ENCODE measurements around the gene GRIN1. TPM values are rescaled to one million over a fixed set of nuclear protein-coding genes. Genes with fewer than 3 reads are reported as not detected.
"Not testable (repeated sequence)": the region's sequence is repeated elsewhere in the genome, so short reads cannot be mapped to it uniquely, and the experiment has no call there.

GRIN1 gene
- total and polyA plus RNA-seq, 2 donors (not counting 1 experiment from before 2014, with no cell fraction given), result 0.04 TPM; not detected in 1

DNA sequence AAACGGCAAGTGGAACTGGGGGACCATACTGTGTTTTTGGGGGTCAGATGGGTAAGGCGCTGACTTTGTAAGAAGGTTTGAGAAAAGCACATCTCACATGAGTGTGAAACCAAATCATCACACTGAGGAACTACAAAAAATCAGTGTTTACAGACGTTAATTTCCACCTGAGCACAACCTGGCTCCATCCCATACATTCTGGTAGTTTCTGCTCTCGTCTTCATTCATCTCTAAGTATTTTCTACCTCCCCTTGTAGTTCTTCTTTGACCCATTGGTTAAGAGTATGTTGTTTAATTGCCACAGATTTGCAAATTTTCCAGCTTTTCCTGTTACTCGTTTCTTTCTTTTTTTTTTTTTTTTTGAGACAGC is 15.5 kb upstream of the GRIN1 start:
- TF ChIP-seq EZH2 (IDR thresholded peaks at IDR 0.05; ENCODE audit: borderline replicate concordance, insufficient read depth, low read depth, low read length, poor library complexity, severe bottlenecking), result no peak
- WGBS (ENCODE audit: insufficient coverage), result no CpG with 5 or more reads among the region's 5 CpGs
- H3K4me3 Mint-ChIP-seq, result peak overlapping the region; percentile 72

DNA sequence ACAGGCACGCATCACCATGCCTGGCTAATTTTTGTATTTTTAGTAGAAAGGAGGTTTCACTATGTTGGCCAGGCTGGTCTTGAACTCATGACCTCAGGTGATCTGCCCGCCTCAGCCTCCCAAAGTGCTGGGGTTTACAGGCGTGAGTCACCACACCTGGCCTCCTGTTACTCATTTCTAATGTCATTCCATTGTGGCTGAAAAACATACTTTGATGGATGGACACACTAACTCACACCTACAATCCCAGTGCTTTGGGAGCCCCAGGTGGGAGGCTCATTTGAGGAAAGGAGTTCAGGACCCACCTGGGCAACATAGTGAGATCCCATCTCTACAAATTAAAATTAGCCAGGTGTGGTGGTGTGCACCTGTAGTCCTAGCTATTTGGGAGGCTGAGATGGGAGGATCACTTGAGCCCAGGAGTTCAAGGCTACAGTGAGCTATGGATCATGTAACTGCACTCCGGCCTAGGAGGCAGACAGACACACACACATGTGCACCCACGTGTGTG is 14.9 kb upstream of the GRIN1 start:
- peaks cover 58 to 66% of the 10 kb centered on the region in 2 donors for H3K4me1 ChIP-seq (ENCODE audit: control insufficient read depth in 2 of 2, insufficient read depth in 2 of 2, low read length in 2 of 2)
- 71% methylated on average over 3 of the region's 5 CpGs for WGBS (ENCODE audit: insufficient coverage)
- H3K27ac ChIP-seq (ENCODE audit: low read length in 2 of 2), result peak overlapping the region in 1 of 2 donors; percentile 84
- H3K9me3 Mint-ChIP-seq (ENCODE audit: insufficient read depth); H2AFZ ChIP-seq (ENCODE audit: insufficient read depth, low read depth, low read length, poor library complexity, severe bottlenecking); H3K4me3 ChIP-seq (ENCODE audit: control extremely low read depth in 1 of 5, extremely low read depth in 1 of 5, insufficient read depth in 1 of 5, low read depth in 2 of 5, low read length in 4 of 5); POLR2A ChIA-PET; H3K9ac ChIP-seq (ENCODE audit: low read length); DNase-seq; H3K27me3 ChIP-seq (replicated peaks in 1 of 4; ENCODE audit: control extremely low read depth in 1 of 4, control insufficient read depth in 3 of 4, insufficient read depth in 4 of 4, low read length in 3 of 4); H3K36me3 ChIP-seq (replicated peaks in 1 of 2; ENCODE audit: control extremely low read depth in 1 of 2, control insufficient read depth in 1 of 2, extremely low read depth in 1 of 2, insufficient read depth in 2 of 2, low read length in 1 of 2); ATAC-seq (ENCODE audit: low read depth); H3K9me3 ChIP-seq (ENCODE audit: control extremely low read depth in 1 of 3, control insufficient read depth in 2 of 3, insufficient read depth in 1 of 3, low read length in 2 of 3); H4K20me1 ChIP-seq (ENCODE audit: control insufficient read depth, insufficient read depth, low read length, poor library complexity, severe bottlenecking); H3K27me3 Mint-ChIP-seq; H3K27ac Mint-ChIP-seq; H3K4me3 Mint-ChIP-seq: not testable (repeated sequence)
- H3K79me2 ChIP-seq (ENCODE audit: control insufficient read depth, insufficient read depth, low read length), result peaks cover 28% of the 10 kb centered on the region
- peak overlapping the region; percentile 47 for H3K4me2 ChIP-seq (replicated peaks; ENCODE audit: low read depth, low read length, poor library complexity, severe bottlenecking)
- peaks cover 55% of the 10 kb centered on the region for H3K4me1 Mint-ChIP-seq
- CTCF ChIA-PET, result interaction anchor here (1.1 to 1.6 kb wide), 3 partner anchors 113 to 125 kb away, joined by 3 to 6 read pairs (median 3); no protein-coding TSS in a partner anchor
- intact Hi-C loops (cut with micrococcal nuclease), result loop anchor here (5.0 kb wide), 1 partner anchor 33 kb away; no protein-coding TSS in a partner anchor

More for the DNA sequence above, 15.5 kb upstream of the GRIN1 start:
- Histone ChIP-seq H3K27ac (ENCODE audit: low read length in 2 of 2) (peak overlapping the region in 1 of 2 donors; percentile 84), H3K4me2 (replicated peaks; ENCODE audit: low read depth, low read length, poor library complexity, severe bottlenecking) (peak overlapping the region; percentile 47), H3K27me3 (replicated peaks in 1 of 4; ENCODE audit: control extremely low read depth in 1 of 4, control insufficient read depth in 3 of 4, insufficient read depth in 4 of 4, low read length in 3 of 4) (no peaks in the 10 kb centered on the region), H2AFZ (ENCODE audit: insufficient read depth, low read depth, low read length, poor library complexity, severe bottlenecking) (no peak overlapping the region), H3K36me3 (replicated peaks in 1 of 2; ENCODE audit: control extremely low read depth in 1 of 2, control insufficient read depth in 1 of 2, extremely low read depth in 1 of 2, insufficient read depth in 2 of 2, low read length in 1 of 2) (no peaks in the 10 kb centered on the region), H3K9me3 (ENCODE audit: control extremely low read depth in 1 of 3, control insufficient read depth in 2 of 3, insufficient read depth in 1 of 3, low read length in 2 of 3) (no peaks in the 10 kb centered on the region), H3K4me1 (ENCODE audit: control insufficient read depth in 2 of 2, insufficient read depth in 2 of 2, low read length in 2 of 2) (peaks cover 53 to 64% of the 10 kb centered on the region in 2 donors), H3K9ac (ENCODE audit: low read length) (no peak overlapping the region), H3K4me3 (ENCODE audit: control extremely low read depth in 1 of 5, extremely low read depth in 1 of 5, insufficient read depth in 1 of 5, low read depth in 2 of 5, low read length in 4 of 5) (peak overlapping the region in 1 of 5 experiments; percentile 1), H4K20me1 (ENCODE audit: control insufficient read depth, insufficient read depth, low read length, poor library complexity, severe bottlenecking) (no peaks in the 10 kb centered on the region), H3K79me2 (ENCODE audit: control insufficient read depth, insufficient read depth, low read length) (peaks cover 28% of the 10 kb centered on the region)
- no peaks in the 10 kb centered on the region for H3K9me3 Mint-ChIP-seq (ENCODE audit: insufficient read depth)
- DNase-seq (no peak), ATAC-seq (ENCODE audit: low read depth) (no peak)
- H3K27ac Mint-ChIP-seq, result peak overlapping the region; percentile 89
- H3K27me3 Mint-ChIP-seq, result no peaks in the 10 kb centered on the region
- ChIA-PET POLR2A (interaction anchor here (0.7 to 1.0 kb wide), 2 partner anchors 53 to 124 kb away, joined by 3 to 14 read pairs; partner anchors contain the start of gene SAPCD2), CTCF (interaction anchor here (0.6 to 3.9 kb wide), 7 partner anchors 77 to 124 kb away, joined by 3 to 15 read pairs (median 4); partner anchors contain the start of genes CYSRT1, RNF224 and TPRN)
- intact Hi-C loops (cut with micrococcal nuclease), result loop anchor here (5.0 kb wide), 1 partner anchor 34 kb away; no protein-coding TSS in a partner anchor
- H3K4me1 Mint-ChIP-seq, result peaks cover 54% of the 10 kb centered on the region
